CD14-positive monocyte (primary cell): ENCODE data around the gene FKBP10. TPM values are rescaled to one million over a fixed set of nuclear protein-coding genes. Genes with fewer than 3 reads are reported as not detected.

Experiments
- DNase-seq, 3 donors: peaks; one replicate each; pipeline ENCODE4 v3.0.0-alpha.2; 2011 to 2022
- H2AFZ ChIP-seq: 2 replicates; pipeline ENCODE4 v1.6.0; 2012; ENCODE audit warnings: mild to moderate bottlenecking, low read depth, low read length, inconsistent platforms; ENCODE audit not compliant: insufficient read depth, poor library complexity, severe bottlenecking
- H3K27ac ChIP-seq, 2 donors: 1 replicate in 1 of 2; 2 replicates in 1 of 2; pipeline ENCODE4 v1.5.1; 2012 to 2013; ENCODE audit warnings: low read length in 2 of 2, control low read depth in 1 of 2, inconsistent platforms in 1 of 2, low read depth in 1 of 2, mild to moderate bottlenecking in 1 of 2
- H3K27me3 ChIP-seq, 2 donors: one replicate each; pipeline versions ENCODE4 v1.6.0 to v1.6.1; 2011 to 2013; ENCODE audit warnings: low read length in 2 of 2; ENCODE audit not compliant: control insufficient read depth in 2 of 2, insufficient read depth in 2 of 2
- H3K36me3 ChIP-seq, 2 donors: replicated peaks in 1 of 2; 1 replicate in 1 of 2; 2 replicates in 1 of 2; pipeline versions ENCODE4 v1.5.1 to v1.6.1; 2012 to 2013; ENCODE audit warnings: low read length in 2 of 2, control low read depth in 1 of 2, inconsistent platforms in 1 of 2, mild to moderate bottlenecking in 1 of 2; ENCODE audit not compliant: insufficient read depth in 2 of 2, control insufficient read depth in 1 of 2
- H3K4me1 ChIP-seq, 2 donors: 1 replicate in 1 of 2; 2 replicates in 1 of 2; pipeline versions ENCODE4 v1.5.1 to v1.6.1; 2012 to 2013; ENCODE audit warnings: low read length in 2 of 2, control low read depth in 1 of 2, inconsistent platforms in 1 of 2, mild to moderate bottlenecking in 1 of 2, moderate library complexity in 1 of 2; ENCODE audit not compliant: insufficient read depth in 2 of 2, control insufficient read depth in 1 of 2
- H3K4me2 ChIP-seq: replicated peaks from 2 replicates; pipeline ENCODE3; 2012; ENCODE audit warnings: low read length, moderate library complexity, mild to moderate bottlenecking; ENCODE audit not compliant: poor library complexity, severe bottlenecking; ENCODE audit errors: extremely low read depth
- H3K4me3 ChIP-seq, 3 experiments: fragments of 200-600 bp in 1 of 3; sonication (generic) in 1 of 3; replicated peaks in 1 of 3; 1 replicate in 2 of 3; 2 replicates in 1 of 3; pipeline ENCODE4 v1.5.1; 2011 to 2013; ENCODE audit warnings: low read length in 3 of 3, mild to moderate bottlenecking in 3 of 3, control low read depth in 2 of 3, low read depth in 2 of 3, inconsistent platforms in 1 of 3, moderate library complexity in 1 of 3
- H3K79me2 ChIP-seq: 2 replicates; pipeline ENCODE4 v1.6.0; 2012; ENCODE audit warnings: mild to moderate bottlenecking, control low read depth, inconsistent platforms, low read length, moderate library complexity; ENCODE audit not compliant: insufficient read depth
- H3K9ac ChIP-seq: 2 replicates; pipeline ENCODE4 v1.6.0; 2017; ENCODE audit warnings: low read length, mild to moderate bottlenecking; ENCODE audit not compliant: insufficient read depth, poor library complexity, severe bottlenecking
- H3K9me3 ChIP-seq, 2 donors: replicated peaks in 1 of 2; 1 replicate in 1 of 2; 2 replicates in 1 of 2; pipeline versions ENCODE4 v1.5.1 to v1.6.1; 2012 to 2013; ENCODE audit warnings: low read length in 2 of 2, control low read depth in 1 of 2; ENCODE audit not compliant: control insufficient read depth in 1 of 2, insufficient read depth in 1 of 2
- H4K20me1 ChIP-seq: 2 replicates; pipeline ENCODE4 v1.6.0; 2012; ENCODE audit warnings: mild to moderate bottlenecking, low read length, control low read depth, moderate library complexity; ENCODE audit not compliant: insufficient read depth
- H3K27ac Mint-ChIP-seq, 7 donors: one replicate each; pipeline ENCODE4 v1.8.0; 2020; ENCODE audit warnings: mild to moderate bottlenecking in 7 of 7, mixed read lengths in 7 of 7, moderate library complexity in 6 of 7, inconsistent platforms in 2 of 7
- H3K27me3 Mint-ChIP-seq, 3 donors: one replicate each; pipeline ENCODE4 v1.8.0; 2021 to 2022; ENCODE audit warnings: low read depth in 3 of 3, mild to moderate bottlenecking in 3 of 3, mixed read lengths in 3 of 3, moderate library complexity in 3 of 3, inconsistent platforms in 1 of 3
- H3K36me3 Mint-ChIP-seq, 2 donors: one replicate each; pipeline ENCODE4 v1.8.0; 2020; ENCODE audit warnings: mixed read lengths in 2 of 2, inconsistent platforms in 1 of 2, mild to moderate bottlenecking in 1 of 2
- H3K4me1 Mint-ChIP-seq: one replicate; pipeline ENCODE4 v1.8.0; 2020; ENCODE audit warnings: mild to moderate bottlenecking, mixed read lengths
- H3K4me3 Mint-ChIP-seq, 2 donors: one replicate each; pipeline ENCODE4 v1.8.0; 2020; ENCODE audit warnings: mild to moderate bottlenecking in 2 of 2, mixed read lengths in 2 of 2, moderate library complexity in 1 of 2
- H3K9me3 Mint-ChIP-seq, 7 donors: one replicate each; pipeline ENCODE4 v1.8.0; 2020 to 2022; ENCODE audit warnings: mixed read lengths in 7 of 7, mild to moderate bottlenecking in 6 of 7, moderate library complexity in 6 of 7, inconsistent platforms in 2 of 7
- WGBS: methylation state at CpG from one replicate; pipeline ENCODE4 v1.1.5; 2013; ENCODE audit warnings: missing lambda C conversion rate; ENCODE audit not compliant: insufficient coverage; 5-methylcytosine and 5-hydroxymethylcytosine counted together
- intact Hi-C, 2 donors: fragments of 100-400 bp; cut with micrococcal nuclease; formaldehyde crosslinking; loops; one replicate each; pipeline versions ENCODE4 v1.15.0 to v1.15.1; 2023
- polyA plus RNA-seq, 3 donors: library from polyadenylated mRNA; depleted of rRNA in 1 of 3; unstranded in 2 of 3; stranded (reverse) in 1 of 3; fragments of 300-500 nt in 2 of 3; fragments of >200 nt in 1 of 3; fragmentation: Illumina TruSeq in 2 of 3; gene quantifications; 1 replicate in 2 of 3; 2 replicates in 1 of 3; pipeline ENCODE4 v1.2.3, GENCODE V29; 2012 to 2021
- TF ChIP-seq, protein P1 (sequence below): fragments of 200-600 bp; IDR thresholded peaks from one replicate; pipeline ENCODE4 v1.8.0; 2022; ENCODE audit warnings: antibody characterized with exemption, mild to moderate bottlenecking

FKBP10 gene
- polyA plus RNA-seq, 3 donors = not detected

DNA sequence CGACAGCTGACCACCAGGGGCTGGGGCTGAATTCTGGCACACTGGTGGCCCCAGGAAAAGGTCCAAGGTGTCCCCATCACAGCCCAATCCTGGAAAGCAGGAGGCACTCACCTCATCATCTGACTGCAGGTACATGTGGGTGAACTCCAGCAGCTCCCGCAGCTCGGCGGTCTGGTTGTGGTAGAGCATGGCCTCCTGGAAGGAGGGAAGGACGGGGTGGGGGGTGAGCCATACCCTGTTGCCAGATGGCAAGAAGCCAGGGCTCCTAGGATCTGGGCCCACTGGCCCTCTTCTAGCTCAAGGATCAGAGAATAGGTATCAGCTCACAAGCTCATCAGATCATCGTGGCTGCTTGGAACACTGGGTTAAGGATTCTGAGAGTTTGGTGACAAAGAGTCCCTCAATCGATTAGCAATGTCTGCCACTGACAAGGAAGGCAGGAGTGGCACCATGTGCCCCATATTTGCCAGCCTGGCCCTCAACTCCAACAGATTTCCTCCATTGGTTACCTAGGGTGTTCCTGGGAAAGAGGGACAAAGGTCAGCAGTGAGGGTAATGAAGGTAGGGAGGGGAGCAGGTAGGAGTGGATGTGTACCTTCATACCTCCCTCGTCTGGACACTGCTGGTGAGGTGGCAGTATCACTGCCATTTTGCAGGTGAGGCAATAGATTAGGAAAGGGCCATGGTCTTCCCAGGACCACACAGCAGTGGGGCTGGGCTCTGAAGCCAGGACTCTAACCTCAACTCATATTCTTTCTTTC is 5.9 kb upstream of the FKBP10 start:
- TF ChIP-seq, protein P1, sequence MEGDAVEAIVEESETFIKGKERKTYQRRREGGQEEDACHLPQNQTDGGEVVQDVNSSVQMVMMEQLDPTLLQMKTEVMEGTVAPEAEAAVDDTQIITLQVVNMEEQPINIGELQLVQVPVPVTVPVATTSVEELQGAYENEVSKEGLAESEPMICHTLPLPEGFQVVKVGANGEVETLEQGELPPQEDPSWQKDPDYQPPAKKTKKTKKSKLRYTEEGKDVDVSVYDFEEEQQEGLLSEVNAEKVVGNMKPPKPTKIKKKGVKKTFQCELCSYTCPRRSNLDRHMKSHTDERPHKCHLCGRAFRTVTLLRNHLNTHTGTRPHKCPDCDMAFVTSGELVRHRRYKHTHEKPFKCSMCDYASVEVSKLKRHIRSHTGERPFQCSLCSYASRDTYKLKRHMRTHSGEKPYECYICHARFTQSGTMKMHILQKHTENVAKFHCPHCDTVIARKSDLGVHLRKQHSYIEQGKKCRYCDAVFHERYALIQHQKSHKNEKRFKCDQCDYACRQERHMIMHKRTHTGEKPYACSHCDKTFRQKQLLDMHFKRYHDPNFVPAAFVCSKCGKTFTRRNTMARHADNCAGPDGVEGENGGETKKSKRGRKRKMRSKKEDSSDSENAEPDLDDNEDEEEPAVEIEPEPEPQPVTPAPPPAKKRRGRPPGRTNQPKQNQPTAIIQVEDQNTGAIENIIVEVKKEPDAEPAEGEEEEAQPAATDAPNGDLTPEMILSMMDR = no peak
- Histone ChIP-seq H3K79me2 (no peaks in the 10 kb centered on the region), H3K4me2 (no peak overlapping the region), H3K4me3 (no peak overlapping the region), H4K20me1 (no peaks in the 10 kb centered on the region), H3K4me1 (peaks cover 12 to 21% of the 10 kb centered on the region in 2 donors), H3K9me3 (no peaks in the 10 kb centered on the region), H2AFZ (no peak overlapping the region), H3K36me3 (no peaks in the 10 kb centered on the region), H3K27me3 (peaks cover 0 to 21% of the 10 kb centered on the region in 2 donors), H3K9ac (no peak overlapping the region), H3K27ac (no peak overlapping the region)
- Mint-ChIP-seq H3K9me3 (peaks cover 0 to 6% (median 0%) of the 10 kb centered on the region in 7 donors), H3K4me3 (no peak overlapping the region), H3K4me1 (peaks cover 12% of the 10 kb centered on the region), H3K27ac (no peak overlapping the region), H3K27me3 (peaks cover 21 to 31% (median 23%) of the 10 kb centered on the region in 3 donors), H3K36me3 (no peaks in the 10 kb centered on the region)
- intact Hi-C loops = no loop called here
- WGBS = 96% methylated on average over 6 of the region's 8 CpGs
- no peak for DNase-seq

DNA sequence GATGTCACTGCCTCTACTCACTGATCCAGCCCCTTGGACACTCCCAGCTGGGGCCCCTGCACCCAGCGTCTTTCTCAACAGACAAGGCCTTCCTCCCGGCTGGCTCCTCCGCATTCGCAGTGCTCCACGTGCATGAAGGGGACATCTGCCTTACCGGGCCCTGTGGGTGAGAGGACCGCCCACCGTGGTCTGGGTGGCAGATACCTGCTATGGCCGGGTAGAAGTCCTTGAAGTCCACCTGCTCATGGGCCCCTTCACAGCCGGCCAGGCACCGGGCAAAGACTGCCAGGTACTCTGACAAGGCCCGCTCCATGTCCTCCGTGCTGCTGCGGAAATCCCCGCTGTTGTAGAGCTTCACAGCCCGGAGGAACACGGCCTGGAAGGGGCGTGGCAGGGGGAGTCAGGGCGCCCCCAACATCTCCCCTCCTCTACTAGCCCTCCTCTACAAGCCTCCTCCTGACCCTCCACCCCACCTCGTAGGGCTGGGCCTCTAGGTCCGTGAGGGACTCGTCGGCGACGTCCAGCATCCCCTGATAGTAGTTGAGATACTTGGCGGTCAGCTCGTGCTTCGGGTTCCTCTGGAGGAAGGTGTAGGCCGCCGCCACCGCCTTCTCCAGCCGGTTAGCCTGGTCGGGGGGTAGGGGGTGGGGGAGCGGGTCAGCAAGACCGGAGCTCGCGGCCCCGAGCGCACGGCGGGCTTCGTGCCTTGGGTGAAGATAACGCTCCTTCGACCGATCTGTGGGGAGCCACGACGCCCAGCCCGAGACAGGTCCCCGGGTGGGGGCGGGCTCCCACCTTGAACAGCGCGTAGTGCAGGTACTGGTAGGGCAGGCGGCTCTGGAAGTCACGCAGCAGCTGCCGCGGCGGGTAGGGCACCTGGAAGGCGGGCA is 1.9 kb upstream of the FKBP10 start:
- H3K27me3 Mint-ChIP-seq = peaks cover 31 to 54% (median 41%) of the 10 kb centered on the region in 3 donors
- Histone ChIP-seq H3K4me1 (peaks cover 16 to 24% of the 10 kb centered on the region in 2 donors), H3K9me3 (no peaks in the 10 kb centered on the region), H3K79me2 (no peaks in the 10 kb centered on the region), H3K36me3 (no peaks in the 10 kb centered on the region), H3K4me2 (peak overlapping the region; percentile 80), H3K4me3 (peak overlapping the region in 2 of 3 experiments; percentile 7 to 80), H2AFZ (peak overlapping the region; percentile 89), H3K27ac (no peak overlapping the region), H3K9ac (peak overlapping the region; percentile 43), H3K27me3 (peaks cover 9 to 46% of the 10 kb centered on the region in 2 donors), H4K20me1 (no peaks in the 10 kb centered on the region)
- WGBS = 41% methylated on average over 49 of the region's 58 CpGs
- H3K36me3 Mint-ChIP-seq = peaks cover 4 to 5% of the 10 kb centered on the region in 2 donors
- H3K9me3 Mint-ChIP-seq = peaks cover 0 to 8% (median 2%) of the 10 kb centered on the region in 7 donors
- TF ChIP-seq, protein P1 = no peak
- H3K27ac Mint-ChIP-seq = peak overlapping the region in 1 of 7 donors; percentile 33
- no peak for DNase-seq
- H3K4me3 Mint-ChIP-seq = peak overlapping the region; percentile 77 to 78
- H3K4me1 Mint-ChIP-seq = peaks cover 14% of the 10 kb centered on the region
- intact Hi-C loops = no loop called here
